Measurements from ENCODE around the gene TMEM11.

DNA sequence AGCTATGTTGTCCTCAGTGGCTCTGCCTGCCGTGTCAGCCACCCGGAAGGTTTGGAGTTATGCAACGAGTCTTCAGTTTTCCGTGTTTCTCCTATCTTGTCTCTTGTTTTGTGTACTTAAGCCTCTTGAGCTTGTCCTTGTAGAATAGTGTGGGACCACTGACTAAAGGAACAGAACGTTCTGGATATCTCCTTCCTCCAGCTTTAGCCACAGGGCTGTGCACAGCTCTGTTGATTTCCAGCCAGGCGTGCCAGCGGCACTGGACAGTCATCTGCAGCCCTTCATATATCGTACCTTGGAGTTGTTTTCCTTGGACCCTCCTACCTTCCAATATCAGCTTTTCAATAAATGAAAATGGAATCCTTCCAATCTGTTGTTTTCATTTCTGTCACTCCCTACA, 39.8 kb downstream of the TMEM11 start:
- TF ChIP-seq, protein P1, sequence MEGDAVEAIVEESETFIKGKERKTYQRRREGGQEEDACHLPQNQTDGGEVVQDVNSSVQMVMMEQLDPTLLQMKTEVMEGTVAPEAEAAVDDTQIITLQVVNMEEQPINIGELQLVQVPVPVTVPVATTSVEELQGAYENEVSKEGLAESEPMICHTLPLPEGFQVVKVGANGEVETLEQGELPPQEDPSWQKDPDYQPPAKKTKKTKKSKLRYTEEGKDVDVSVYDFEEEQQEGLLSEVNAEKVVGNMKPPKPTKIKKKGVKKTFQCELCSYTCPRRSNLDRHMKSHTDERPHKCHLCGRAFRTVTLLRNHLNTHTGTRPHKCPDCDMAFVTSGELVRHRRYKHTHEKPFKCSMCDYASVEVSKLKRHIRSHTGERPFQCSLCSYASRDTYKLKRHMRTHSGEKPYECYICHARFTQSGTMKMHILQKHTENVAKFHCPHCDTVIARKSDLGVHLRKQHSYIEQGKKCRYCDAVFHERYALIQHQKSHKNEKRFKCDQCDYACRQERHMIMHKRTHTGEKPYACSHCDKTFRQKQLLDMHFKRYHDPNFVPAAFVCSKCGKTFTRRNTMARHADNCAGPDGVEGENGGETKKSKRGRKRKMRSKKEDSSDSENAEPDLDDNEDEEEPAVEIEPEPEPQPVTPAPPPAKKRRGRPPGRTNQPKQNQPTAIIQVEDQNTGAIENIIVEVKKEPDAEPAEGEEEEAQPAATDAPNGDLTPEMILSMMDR (IDR thresholded peaks at IDR 0.05; ENCODE audit: low read depth, low read length, missing input control) = no peak
- TF ChIP-seq EGR1 (IDR thresholded peaks at IDR 0.05; ENCODE audit: low read depth in 2 of 2) (no peak), FOXA1 (IDR thresholded peaks at IDR 0.05) (no peak), TAF1 (conservative IDR thresholded peaks at IDR 0.05) (no peak)

Measured in liver (tissue), 3 donors.